Spleen (tissue), 7 donors: Measurements from ENCODE around the gene TMEM229B.

Experiments
- POLR2AphosphoS5 ChIP-seq, 3 donors: sonication (generic); formaldehyde crosslinking; IDR thresholded peaks; one replicate each; pipeline ENCODE4 v1.5.1; 2017; ENCODE audit warnings: antibody characterized with exemption in 3 of 3
- TF ChIP-seq, protein P1 (sequence below), 11 experiments: fragments of 200-600 bp in 7 of 11; fragments of 450-650 bp in 4 of 11; sonication (generic) in 4 of 11; IDR thresholded peaks in 8 of 11; conservative IDR thresholded peaks in 3 of 11; 1 replicate in 7 of 11; 2 replicates in 4 of 11; pipeline versions ENCODE4 v1.4.0 to v1.8.0; 2016 to 2021; ENCODE audit warnings: antibody characterized with exemption in 11 of 11, inconsistent platforms in 4 of 11, mild to moderate bottlenecking in 1 of 11
- donor health status: DM: no; HTN: no; CAD: no; lungs with moderate emphysema.
- donor health status: DM: no; HTN: no; CAD: no.
- donor health status: DM: no; HTN: no; CAD: no.

DNA sequence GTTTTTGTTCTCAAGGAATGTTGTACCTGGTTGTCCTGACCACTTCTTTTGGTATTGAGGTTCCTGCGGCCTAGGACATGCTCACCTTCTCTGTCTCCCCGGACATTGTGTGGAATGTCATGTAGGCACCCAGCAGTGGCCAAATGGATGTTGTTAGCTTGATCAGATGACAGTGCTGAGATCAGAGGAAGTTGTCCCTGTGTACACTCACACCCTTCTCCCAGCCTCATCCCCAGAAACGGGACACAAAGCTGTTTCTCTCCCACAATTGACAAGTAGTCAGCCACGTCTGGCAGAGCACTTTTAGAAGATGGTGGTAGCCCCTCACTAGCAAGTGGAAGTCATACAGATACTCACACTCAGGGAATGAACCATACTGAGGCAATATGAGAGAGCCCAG, 47.6 kb upstream of the TMEM229B start:
- TF ChIP-seq, protein P1, sequence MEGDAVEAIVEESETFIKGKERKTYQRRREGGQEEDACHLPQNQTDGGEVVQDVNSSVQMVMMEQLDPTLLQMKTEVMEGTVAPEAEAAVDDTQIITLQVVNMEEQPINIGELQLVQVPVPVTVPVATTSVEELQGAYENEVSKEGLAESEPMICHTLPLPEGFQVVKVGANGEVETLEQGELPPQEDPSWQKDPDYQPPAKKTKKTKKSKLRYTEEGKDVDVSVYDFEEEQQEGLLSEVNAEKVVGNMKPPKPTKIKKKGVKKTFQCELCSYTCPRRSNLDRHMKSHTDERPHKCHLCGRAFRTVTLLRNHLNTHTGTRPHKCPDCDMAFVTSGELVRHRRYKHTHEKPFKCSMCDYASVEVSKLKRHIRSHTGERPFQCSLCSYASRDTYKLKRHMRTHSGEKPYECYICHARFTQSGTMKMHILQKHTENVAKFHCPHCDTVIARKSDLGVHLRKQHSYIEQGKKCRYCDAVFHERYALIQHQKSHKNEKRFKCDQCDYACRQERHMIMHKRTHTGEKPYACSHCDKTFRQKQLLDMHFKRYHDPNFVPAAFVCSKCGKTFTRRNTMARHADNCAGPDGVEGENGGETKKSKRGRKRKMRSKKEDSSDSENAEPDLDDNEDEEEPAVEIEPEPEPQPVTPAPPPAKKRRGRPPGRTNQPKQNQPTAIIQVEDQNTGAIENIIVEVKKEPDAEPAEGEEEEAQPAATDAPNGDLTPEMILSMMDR (IDR thresholded peaks at IDR 0.05 in 8 of 11, conservative IDR thresholded peaks at IDR 0.05 in 3 of 11) = no peak
- no peak for TF ChIP-seq POLR2AphosphoS5 (IDR thresholded peaks at IDR 0.05)
